GM10248 (cell line): Measurements from ENCODE around the gene ACTR3.
A peak's percentile ranks its signal among the peaks of the same experiment; 100 is the strongest.

ENCODE experiments used
- CTCF ChIA-PET: fragments of 300-600 bp; sonication (Branson Sonifier 250); formaldehyde crosslinking; extraction: SDS; loops from one replicate; lab custom pipeline; 2021; ENCODE audit warnings: antibody characterized with exemption; lab: Yijun Ruan, JAX
- POLR2A ChIA-PET: fragments of 350-650 bp; sonication (Branson Sonifier 250); formaldehyde crosslinking; extraction: SDS; loops from one replicate; lab custom pipeline; 2020; ENCODE audit warnings: antibody characterized with exemption; lab: Yijun Ruan, JAX
- DNase-seq: peaks from one replicate; pipeline ENCODE4 v3.0.0; 2012; ENCODE audit errors: extremely low spot score
- CTCF ChIP-seq: IDR thresholded peaks from 2 replicates; pipeline ENCODE4 v1.5.1; 2012; ENCODE audit warnings: mild to moderate bottlenecking, low read depth; ENCODE audit errors: extremely low read depth, missing control alignments, control extremely low read depth

ACTR3 gene

GRCh38 chr2:113879457-113879856 lies 10.4 kb upstream of the ACTR3 start:
- ChIA-PET POLR2A (no interaction called here), CTCF (interaction anchor here (0.8 to 5.5 kb wide), 5 partner anchors 9 to 105 kb away, joined by 3 to 33 read pairs (median 5); no protein-coding TSS in a partner anchor)
- no peak for DNase-seq
- no peak for TF ChIP-seq CTCF

- DNase-seq: peak; percentile 84
- ChIA-PET CTCF (interaction anchor here (0.9 to 2.5 kb wide), 5 partner anchors 12 to 186 kb away, joined by 3 to 8 read pairs (median 3); partner anchors contain the start of gene SLC35F5), POLR2A (interaction anchor here (0.6 to 1.0 kb wide), 2 partner anchors 116 to 129 kb away, joined by 3 to 8 read pairs; no protein-coding TSS in a partner anchor)
- no peak for TF ChIP-seq CTCF
These were observed 3.3 kb upstream of the ACTR3 start for GRCh38 chr2:113886479-113887008.

GRCh38 chr2:113887009-113887792 lies 2.7 kb upstream of the ACTR3 start:
- CTCF ChIA-PET: interaction anchor here (0.6 to 2.5 kb wide), 6 partner anchors 11 to 187 kb away, joined by 3 to 8 read pairs (median 3); partner anchors contain the start of gene SLC35F5
- DNase-seq: no peak
- no peak for TF ChIP-seq CTCF
- POLR2A ChIA-PET: interaction anchor here (0.6 to 1.0 kb wide), 2 partner anchors 117 to 130 kb away, joined by 3 to 8 read pairs; no protein-coding TSS in a partner anchor

GRCh38 chr2:113888641-113889470 lies 1.0 kb upstream of the ACTR3 start:
- no peak for TF ChIP-seq CTCF
- POLR2A ChIA-PET: interaction anchor here (1.2 kb wide), 1 partner anchor 23 kb away, joined by 4 read pairs; no protein-coding TSS in a partner anchor
- CTCF ChIA-PET: interaction anchor here (0.8 to 2.5 kb wide), 5 partner anchors 11 to 284 kb away, joined by 3 to 8 read pairs (median 3); partner anchors contain the start of gene SLC35F5
- no peak for DNase-seq

- DNase-seq: peak; percentile 48
- ChIA-PET POLR2A (interaction anchor here (0.6 kb wide), 1 partner anchor 20 kb away, joined by 3 read pairs; no protein-coding TSS in a partner anchor), CTCF (interaction anchor here (0.6 to 1.0 kb wide), 3 partner anchors 10 to 22 kb away, joined by 3 read pairs; no protein-coding TSS in a partner anchor)
- no peak for TF ChIP-seq CTCF
These were observed 655 bp downstream of the ACTR3 start for GRCh38 chr2:113890253-113891235.
